Activated naive CD4-positive, alpha-beta T cell treated with anti-CD3 and anti-CD28 coated beads, Interleukin-2, amount 50 U/mL, for 24 hours (primary cell): Measurements from ENCODE around the gene PPM1M.

Experiments
- H3K27ac Mint-ChIP-seq: one replicate; pipeline ENCODE4 v1.8.0; 2021; ENCODE audit warnings: mild to moderate bottlenecking, mixed read lengths
- H3K27me3 Mint-ChIP-seq: one replicate; pipeline ENCODE4 v1.8.0; 2021; ENCODE audit warnings: mixed read lengths
- H3K36me3 Mint-ChIP-seq: one replicate; pipeline ENCODE4 v1.8.0; 2021; ENCODE audit warnings: mixed read lengths
- H3K4me1 Mint-ChIP-seq: one replicate; pipeline ENCODE4 v1.8.0; 2021; ENCODE audit warnings: mixed read lengths
- H3K4me3 Mint-ChIP-seq: one replicate; pipeline ENCODE4 v1.8.0; 2021; ENCODE audit warnings: mild to moderate bottlenecking, mixed read lengths
- H3K9me3 Mint-ChIP-seq: one replicate; pipeline ENCODE4 v1.8.0; 2021; ENCODE audit warnings: mixed read lengths

PPM1M gene

GRCh38 chr3:52246728-52247408 is 1.3 kb downstream of the PPM1M start:
- Mint-ChIP-seq H3K4me1 (peaks cover 78% of the 10 kb centered on the region), H3K27me3 (no peaks in the 10 kb centered on the region), H3K4me3 (peak overlapping the region; percentile 88), H3K27ac (peak overlapping the region; percentile 93), H3K36me3 (peaks cover 9% of the 10 kb centered on the region), H3K9me3 (no peaks in the 10 kb centered on the region)

GRCh38 chr3:52247409-52248164 is 2.0 kb downstream of the PPM1M start:
- peak overlapping the region; percentile 93 for H3K27ac Mint-ChIP-seq
- no peaks in the 10 kb centered on the region for H3K27me3 Mint-ChIP-seq
- peaks cover 13% of the 10 kb centered on the region for H3K36me3 Mint-ChIP-seq
- H3K9me3 Mint-ChIP-seq, result no peaks in the 10 kb centered on the region
- peak overlapping the region; percentile 88 for H3K4me3 Mint-ChIP-seq
- H3K4me1 Mint-ChIP-seq, result peaks cover 80% of the 10 kb centered on the region

DNA sequence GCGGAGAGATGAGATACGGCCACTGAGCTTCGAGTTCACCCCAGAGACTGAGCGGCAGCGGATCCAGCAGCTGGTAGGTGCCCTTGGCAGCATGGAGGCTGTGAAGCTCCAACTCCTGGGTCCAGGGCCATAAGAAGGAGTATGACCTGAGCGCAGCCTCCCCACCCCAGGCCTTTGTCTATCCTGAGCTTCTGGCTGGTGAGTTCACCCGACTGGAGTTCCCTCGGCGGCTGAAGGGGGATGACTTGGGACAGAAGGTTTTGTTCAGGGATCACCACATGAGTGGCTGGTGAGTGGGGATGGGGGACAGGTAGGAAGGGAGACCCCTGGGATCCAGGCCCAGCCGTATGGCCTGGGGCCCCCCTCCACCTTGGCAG is 2.6 kb downstream of the PPM1M start:
- Mint-ChIP-seq H3K27me3 (no peaks in the 10 kb centered on the region), H3K4me3 (peak overlapping the region; percentile 88), H3K9me3 (no peaks in the 10 kb centered on the region), H3K27ac (peak overlapping the region; percentile 85), H3K36me3 (peaks cover 16% of the 10 kb centered on the region), H3K4me1 (peaks cover 84% of the 10 kb centered on the region)

- H3K27ac Mint-ChIP-seq, result peak overlapping the region; percentile 85
- peaks cover 84% of the 10 kb centered on the region for H3K4me1 Mint-ChIP-seq
- no peaks in the 10 kb centered on the region for H3K27me3 Mint-ChIP-seq
- H3K36me3 Mint-ChIP-seq, result peaks cover 20% of the 10 kb centered on the region
- no peaks in the 10 kb centered on the region for H3K9me3 Mint-ChIP-seq
- no peak overlapping the region for H3K4me3 Mint-ChIP-seq
Observed at GRCh38 chr3:52248816-52249547, 3.4 kb downstream of the PPM1M start.

DNA sequence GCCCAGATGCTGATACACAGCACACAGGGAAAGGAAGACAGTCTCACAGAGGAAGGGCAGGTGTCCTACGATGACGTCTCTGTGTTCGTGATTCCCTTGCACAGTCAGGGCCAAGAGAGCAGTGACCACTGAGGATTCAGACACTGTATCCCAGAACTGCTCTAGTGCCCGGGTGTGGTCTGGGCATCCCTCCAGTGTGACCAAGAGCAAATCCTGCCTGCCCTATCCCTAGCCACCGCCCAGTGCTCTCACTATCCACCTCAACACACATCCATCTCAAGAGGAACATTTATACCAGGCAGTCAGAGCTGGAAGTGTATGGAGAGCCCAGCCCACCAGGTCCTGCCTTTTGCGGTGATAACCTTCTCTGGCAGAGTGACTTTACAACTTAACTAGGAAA is 4.1 kb downstream of the PPM1M start:
- peak overlapping the region; percentile 19 for H3K4me3 Mint-ChIP-seq
- peak overlapping the region; percentile 85 for H3K27ac Mint-ChIP-seq
- H3K4me1 Mint-ChIP-seq, result peaks cover 86% of the 10 kb centered on the region
- H3K27me3 Mint-ChIP-seq, result no peaks in the 10 kb centered on the region
- no peaks in the 10 kb centered on the region for H3K9me3 Mint-ChIP-seq
- peaks cover 20% of the 10 kb centered on the region for H3K36me3 Mint-ChIP-seq

DNA sequence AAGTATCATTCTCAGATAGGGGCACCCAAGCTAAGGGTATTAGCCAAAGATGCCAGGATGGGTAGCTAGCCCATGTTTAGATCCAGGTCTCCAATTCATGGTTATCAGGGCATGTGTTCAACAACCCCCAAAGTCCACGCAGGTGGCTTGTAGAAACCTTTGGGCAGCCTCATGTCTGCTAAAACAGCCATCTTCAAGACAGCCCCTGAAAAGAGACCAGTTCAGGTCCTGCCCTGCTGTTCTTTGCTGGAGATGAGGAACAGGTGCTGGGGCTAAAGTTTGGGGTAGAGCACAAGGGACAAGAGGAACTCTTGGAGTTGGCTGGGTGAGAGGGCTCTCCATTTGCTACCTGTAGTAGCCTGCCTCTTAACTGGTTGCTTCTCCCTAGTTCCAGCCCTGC is 4.6 kb downstream of the PPM1M start:
- Mint-ChIP-seq H3K4me3 (no peak overlapping the region), H3K27ac (peak overlapping the region; percentile 85), H3K36me3 (peaks cover 20% of the 10 kb centered on the region), H3K27me3 (no peaks in the 10 kb centered on the region), H3K9me3 (no peaks in the 10 kb centered on the region), H3K4me1 (peaks cover 86% of the 10 kb centered on the region)

- Mint-ChIP-seq H3K27ac (peak overlapping the region; percentile 98), H3K9me3 (no peaks in the 10 kb centered on the region), H3K4me3 (peak overlapping the region; percentile 91), H3K27me3 (no peaks in the 10 kb centered on the region), H3K36me3 (peaks cover 32% of the 10 kb centered on the region), H3K4me1 (peaks cover 88% of the 10 kb centered on the region)
Observed at GRCh38 chr3:52253314-52254304, 8.1 kb downstream of the PPM1M start.

DNA sequence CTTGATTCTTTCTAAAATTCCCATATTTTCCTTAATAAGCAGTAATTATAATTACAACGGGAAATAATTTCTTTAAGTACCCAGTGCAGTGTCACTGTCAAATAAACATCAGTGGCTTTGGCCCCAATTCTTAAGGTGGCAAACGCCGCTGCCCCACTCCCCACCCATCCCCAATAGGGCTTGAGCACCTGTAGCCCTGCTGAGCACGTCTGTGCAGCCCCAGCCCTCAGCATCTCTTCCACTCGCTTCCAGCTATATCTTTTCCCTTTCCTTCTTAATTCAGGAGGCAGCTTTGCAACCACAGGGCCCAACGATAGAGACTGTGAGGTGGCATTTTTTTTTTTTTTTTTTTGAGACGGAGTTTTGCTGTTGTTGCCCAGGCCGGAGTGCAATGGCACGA is 9.0 kb downstream of the PPM1M start:
- H3K4me3 Mint-ChIP-seq, result no peak overlapping the region
- H3K4me1 Mint-ChIP-seq, result peaks cover 88% of the 10 kb centered on the region
- no peaks in the 10 kb centered on the region for H3K27me3 Mint-ChIP-seq
- peaks cover 35% of the 10 kb centered on the region for H3K36me3 Mint-ChIP-seq
- no peaks in the 10 kb centered on the region for H3K9me3 Mint-ChIP-seq
- H3K27ac Mint-ChIP-seq, result no peak overlapping the region

DNA sequence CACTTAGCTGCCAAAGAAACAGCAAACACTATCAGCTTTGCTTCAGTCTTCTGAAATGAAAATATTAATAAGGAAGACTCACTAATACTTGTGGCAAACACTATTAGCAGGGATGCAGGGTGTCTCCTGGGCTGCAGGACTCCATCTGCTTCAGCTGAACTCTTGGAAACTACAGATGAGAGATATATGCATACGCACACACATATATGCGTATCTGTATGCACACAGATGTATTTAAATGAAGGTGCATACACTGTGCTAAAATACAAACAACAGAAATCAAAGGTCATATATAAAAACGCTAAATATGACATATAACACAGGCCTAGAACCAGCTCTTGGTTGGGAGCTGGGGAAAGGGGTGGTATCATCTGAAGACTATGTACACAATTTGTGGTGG is 10.6 kb downstream of the PPM1M start:
- Mint-ChIP-seq H3K27ac (peak overlapping the region; percentile 73), H3K4me3 (no peak overlapping the region)

DNA sequence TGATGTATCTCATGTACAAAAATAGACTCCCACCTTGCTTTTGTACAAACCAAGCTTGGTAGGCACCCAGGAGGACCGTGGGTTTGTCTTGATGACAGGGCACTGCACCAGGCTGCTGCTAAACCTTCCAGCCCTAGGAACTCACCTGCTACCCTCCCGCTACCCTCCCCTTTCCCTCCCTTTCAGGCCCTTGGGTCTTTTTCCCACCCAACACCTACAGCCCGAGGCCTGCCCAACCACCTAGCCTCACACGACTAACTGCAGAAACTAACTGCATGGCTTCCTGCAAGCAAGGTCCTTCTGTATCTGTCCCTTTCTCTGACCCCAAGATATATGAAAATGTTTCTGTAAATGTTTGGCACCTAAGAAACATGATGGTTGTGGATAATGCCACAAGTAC is 11.1 kb downstream of the PPM1M start:
- Mint-ChIP-seq H3K4me1 (peaks cover 94% of the 10 kb centered on the region), H3K36me3 (peaks cover 41% of the 10 kb centered on the region), H3K9me3 (no peaks in the 10 kb centered on the region), H3K4me3 (no peak overlapping the region), H3K27ac (peak overlapping the region; percentile 83), H3K27me3 (no peaks in the 10 kb centered on the region)

More for the DNA sequence above, 10.6 kb downstream of the PPM1M start:
- Mint-ChIP-seq H3K9me3 (no peaks in the 10 kb centered on the region), H3K4me1 (peaks cover 89% of the 10 kb centered on the region), H3K36me3 (peaks cover 39% of the 10 kb centered on the region), H3K27me3 (no peaks in the 10 kb centered on the region)

DNA sequence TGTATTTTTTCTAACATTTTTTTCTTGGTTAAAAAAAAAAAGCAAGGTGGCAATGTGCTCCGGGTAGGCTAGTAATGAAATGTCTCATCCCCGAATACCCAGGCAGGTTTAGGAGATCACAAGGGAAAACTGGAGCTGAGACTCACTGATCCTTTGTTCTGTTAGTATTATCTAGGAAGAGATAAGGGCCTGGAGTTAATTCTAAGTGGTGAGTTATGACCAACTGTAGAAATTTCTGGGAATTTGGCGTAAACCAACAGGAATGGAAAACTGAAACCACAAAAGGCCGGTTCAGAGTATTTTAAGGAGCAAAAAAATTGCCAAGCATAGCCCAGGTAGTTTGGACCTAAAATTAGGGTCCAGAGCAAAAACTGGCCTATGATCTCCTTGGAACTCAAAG is 12.4 kb downstream of the PPM1M start:
- H3K36me3 Mint-ChIP-seq, result peaks cover 38% of the 10 kb centered on the region

GRCh38 chr3:52259035-52259434 is 13.5 kb downstream of the PPM1M start:
- Mint-ChIP-seq H3K4me1 (peaks cover 94% of the 10 kb centered on the region), H3K27me3 (no peaks in the 10 kb centered on the region), H3K27ac (peak overlapping the region; percentile 94), H3K4me3 (no peak overlapping the region), H3K36me3 (peaks cover 38% of the 10 kb centered on the region), H3K9me3 (no peaks in the 10 kb centered on the region)

More for the DNA sequence above, 12.4 kb downstream of the PPM1M start:
- Mint-ChIP-seq H3K27ac (peak overlapping the region; percentile 60), H3K4me3 (peak overlapping the region; percentile 26), H3K27me3 (no peaks in the 10 kb centered on the region), H3K4me1 (peaks cover 94% of the 10 kb centered on the region), H3K9me3 (no peaks in the 10 kb centered on the region)

DNA sequence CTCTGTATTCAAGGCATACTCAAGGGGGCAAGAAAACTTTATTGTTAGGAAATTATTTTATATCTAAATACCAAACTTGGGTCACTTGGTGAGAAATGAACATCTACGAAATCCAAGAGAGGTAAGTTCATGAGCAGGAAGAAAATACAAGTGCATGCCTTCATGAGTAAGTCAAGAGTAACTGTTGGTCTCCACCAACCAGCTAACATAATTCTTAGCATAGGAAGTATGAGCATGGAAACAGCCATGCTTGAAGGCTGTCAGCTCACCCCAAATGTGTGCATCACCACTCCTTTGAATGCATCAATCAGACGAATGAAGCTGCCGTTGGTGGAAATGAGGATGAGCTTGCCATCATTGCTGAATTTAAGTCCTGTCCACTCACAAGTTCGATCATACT is 13.9 kb downstream of the PPM1M start:
- Mint-ChIP-seq H3K9me3 (no peaks in the 10 kb centered on the region), H3K4me3 (no peak overlapping the region), H3K27ac (peak overlapping the region; percentile 94), H3K4me1 (peaks cover 94% of the 10 kb centered on the region), H3K36me3 (peaks cover 41% of the 10 kb centered on the region), H3K27me3 (no peaks in the 10 kb centered on the region)

DNA sequence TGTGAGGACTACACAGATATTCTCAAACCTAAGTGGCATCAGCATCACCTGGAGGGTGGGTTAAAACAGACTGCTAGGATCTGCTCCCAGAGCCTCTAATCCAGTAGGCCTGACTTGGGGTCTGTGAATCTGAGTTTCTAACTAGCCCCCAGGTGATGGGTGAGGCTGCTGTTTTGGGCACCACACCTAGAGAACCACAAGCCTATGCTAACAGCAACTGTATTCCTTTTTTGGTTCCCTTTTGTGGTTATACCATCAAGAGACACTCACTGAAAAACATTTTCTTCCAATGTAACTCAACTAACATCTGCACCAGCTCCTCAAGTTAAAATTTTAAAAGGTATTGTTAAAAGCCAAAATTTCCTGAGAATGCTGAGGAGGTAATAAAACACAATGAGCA is 16.9 kb downstream of the PPM1M start:
- H3K4me3 Mint-ChIP-seq, result peak overlapping the region; percentile 20
- no peaks in the 10 kb centered on the region for H3K9me3 Mint-ChIP-seq
- H3K36me3 Mint-ChIP-seq, result peaks cover 43% of the 10 kb centered on the region
- no peaks in the 10 kb centered on the region for H3K27me3 Mint-ChIP-seq
- peak overlapping the region; percentile 73 for H3K27ac Mint-ChIP-seq
- peaks cover 83% of the 10 kb centered on the region for H3K4me1 Mint-ChIP-seq

DNA sequence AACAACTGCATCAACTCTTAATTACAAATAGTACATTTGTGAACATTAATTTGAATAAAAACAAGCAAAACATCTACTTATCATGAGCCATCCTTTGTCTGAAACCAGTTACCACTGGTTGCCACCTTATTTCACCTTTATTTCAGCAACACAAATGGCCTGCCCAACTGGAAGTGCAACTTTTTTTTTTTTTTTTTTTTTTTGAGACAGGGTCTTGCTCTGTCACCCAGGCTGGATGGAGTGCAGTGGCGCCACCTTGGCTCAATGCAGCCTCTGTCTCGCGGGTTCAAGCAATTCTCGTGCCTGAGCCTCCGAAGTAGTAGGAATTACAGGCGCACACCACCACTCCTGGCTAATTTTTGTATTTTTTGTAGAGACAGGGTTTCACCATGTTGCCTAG is 19.8 kb downstream of the PPM1M start:
- no peak overlapping the region for H3K4me3 Mint-ChIP-seq
- no peaks in the 10 kb centered on the region for H3K27me3 Mint-ChIP-seq
- H3K4me1 Mint-ChIP-seq, result peaks cover 84% of the 10 kb centered on the region
- no peaks in the 10 kb centered on the region for H3K9me3 Mint-ChIP-seq
- peak overlapping the region; percentile 62 for H3K27ac Mint-ChIP-seq
- H3K36me3 Mint-ChIP-seq, result peaks cover 39% of the 10 kb centered on the region
